A673 (cell line): ENCODE data around the gene RAB8B.

Experiments used
- EZH2 ChIP-seq: fragments of 200-600 bp; sonication (generic); IDR thresholded peaks from 2 replicates; pipeline ENCODE4 v1.6.1; 2017; ENCODE audit warnings: borderline replicate concordance, low read depth, mild to moderate bottlenecking, mixed read lengths, antibody characterized with exemption, low read length; ENCODE audit not compliant: poor library complexity, severe bottlenecking
- TF ChIP-seq, protein P1 (sequence below): fragments of 300-800, 200-600 bp; sonication (generic); conservative IDR thresholded peaks from 2 replicates; pipeline ENCODE4 v1.5.1; 2017; ENCODE audit warnings: low read depth, mild to moderate bottlenecking, antibody characterized with exemption, low read length, moderate library complexity, mixed read lengths

DNA sequence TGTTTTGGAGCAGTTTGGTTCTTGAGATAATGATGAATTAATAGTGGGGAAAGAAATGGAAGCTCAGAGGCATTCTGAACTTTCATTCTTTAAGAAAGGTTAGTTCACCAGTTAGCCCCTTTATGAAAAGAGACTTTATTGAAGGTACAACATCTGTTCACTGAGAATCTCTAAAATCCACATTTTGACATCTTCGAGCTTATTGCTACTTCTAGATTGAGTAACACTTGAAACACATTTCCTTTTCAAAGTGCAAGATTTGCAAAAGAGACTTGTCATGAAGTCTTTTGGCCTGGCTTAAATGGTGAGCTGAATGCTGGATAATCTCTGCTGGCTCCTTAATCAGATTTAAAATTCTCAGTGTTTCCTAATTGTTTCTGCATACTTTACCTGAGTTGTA is 42.3 kb downstream of the RAB8B start:
- TF ChIP-seq, protein P1, sequence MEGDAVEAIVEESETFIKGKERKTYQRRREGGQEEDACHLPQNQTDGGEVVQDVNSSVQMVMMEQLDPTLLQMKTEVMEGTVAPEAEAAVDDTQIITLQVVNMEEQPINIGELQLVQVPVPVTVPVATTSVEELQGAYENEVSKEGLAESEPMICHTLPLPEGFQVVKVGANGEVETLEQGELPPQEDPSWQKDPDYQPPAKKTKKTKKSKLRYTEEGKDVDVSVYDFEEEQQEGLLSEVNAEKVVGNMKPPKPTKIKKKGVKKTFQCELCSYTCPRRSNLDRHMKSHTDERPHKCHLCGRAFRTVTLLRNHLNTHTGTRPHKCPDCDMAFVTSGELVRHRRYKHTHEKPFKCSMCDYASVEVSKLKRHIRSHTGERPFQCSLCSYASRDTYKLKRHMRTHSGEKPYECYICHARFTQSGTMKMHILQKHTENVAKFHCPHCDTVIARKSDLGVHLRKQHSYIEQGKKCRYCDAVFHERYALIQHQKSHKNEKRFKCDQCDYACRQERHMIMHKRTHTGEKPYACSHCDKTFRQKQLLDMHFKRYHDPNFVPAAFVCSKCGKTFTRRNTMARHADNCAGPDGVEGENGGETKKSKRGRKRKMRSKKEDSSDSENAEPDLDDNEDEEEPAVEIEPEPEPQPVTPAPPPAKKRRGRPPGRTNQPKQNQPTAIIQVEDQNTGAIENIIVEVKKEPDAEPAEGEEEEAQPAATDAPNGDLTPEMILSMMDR, result no peak
- TF ChIP-seq EZH2, result no peak
